SK-N-SH (cell line): Measurements from ENCODE around the gene EP300. TPM values are rescaled to one million over a fixed set of nuclear protein-coding genes. Genes with fewer than 3 reads are reported as not detected.

Source experiments
- CTCF ChIA-PET: fragments of 300-600, 350-600 bp; formaldehyde crosslinking; extraction: SDS; loops from one replicate; lab custom pipeline; 2021; lab: Yijun Ruan, JAX
- POLR2A ChIA-PET: fragments of 350-600 bp; sonication (Branson Sonifier 250); formaldehyde crosslinking; extraction: SDS; loops from one replicate; lab custom pipeline; 2020; ENCODE audit warnings: antibody characterized with exemption, inconsistent platforms; lab: Yijun Ruan, JAX
- DNase-seq: peaks from one replicate; pipeline ENCODE4 v3.0.0; 2012
- H2AFZ ChIP-seq: fragments of 200-600 bp; sonication (generic); 2 replicates; pipeline ENCODE4 v1.8.1; 2016; ENCODE audit warnings: antibody characterized with exemption, mild to moderate bottlenecking, low read depth
- H3F3A ChIP-seq: fragments of 200-600 bp; sonication (generic); replicated peaks from 2 replicates; pipeline ENCODE3; 2016; ENCODE audit warnings: antibody characterized with exemption, mild to moderate bottlenecking; ENCODE audit not compliant: insufficient read depth
- H3K27ac ChIP-seq, 2 experiments: fragments of 200-500 bp in 1 of 2; fragments of 200-600 bp in 1 of 2; sonication (Bioruptor generic) in 1 of 2; sonication (generic), shearing (Covaris generic) in 1 of 2; 2 replicates each; pipeline versions ENCODE4 v1.5.1 to v1.6.1; 2014 to 2016; ENCODE audit warnings: low read depth in 2 of 2, inconsistent platforms in 1 of 2, low read length in 1 of 2, mild to moderate bottlenecking in 1 of 2, mixed read lengths in 1 of 2
- H3K27me3 ChIP-seq: fragments of 200-600 bp; sonication (generic), shearing (Covaris generic); 2 replicates; pipeline ENCODE4 v1.6.1; 2016; ENCODE audit warnings: mixed run types; ENCODE audit not compliant: insufficient read depth
- H3K36me3 ChIP-seq, 2 experiments: fragments of 200-500 bp in 1 of 2; fragments of 200-600 bp in 1 of 2; sonication (Bioruptor generic) in 1 of 2; sonication (generic) in 1 of 2; replicated peaks in 1 of 2; 2 replicates each; pipeline versions ENCODE3 to v1.5.1; 2014 to 2016; ENCODE audit warnings: low read length in 1 of 2, mild to moderate bottlenecking in 1 of 2; ENCODE audit not compliant: insufficient read depth in 2 of 2, control insufficient read depth in 1 of 2
- H3K4me1 ChIP-seq, 2 experiments: fragments of 200-500 bp in 1 of 2; fragments of 200-600 bp in 1 of 2; sonication (Bioruptor generic) in 1 of 2; sonication (generic), shearing (Covaris generic) in 1 of 2; 2 replicates each; pipeline versions ENCODE4 v1.5.1 to v1.6.1; 2014 to 2016; ENCODE audit warnings: low read depth in 1 of 2, low read length in 1 of 2, mixed run types in 1 of 2; ENCODE audit not compliant: insufficient read depth in 2 of 2, control insufficient read depth in 1 of 2
- H3K4me2 ChIP-seq: fragments of 200-600 bp; sonication (generic), shearing (Covaris generic); 2 replicates; pipeline ENCODE4 v1.6.1; 2017; ENCODE audit warnings: mixed run types
- H3K4me3 ChIP-seq, 2 experiments: fragments of 200-500 bp in 1 of 2; fragments of 200-600 bp in 1 of 2; sonication (Bioruptor generic) in 1 of 2; sonication (generic), shearing (Covaris generic) in 1 of 2; 2 replicates each; pipeline versions ENCODE4 v1.5.1 to v1.8.1; 2014 to 2016; ENCODE audit warnings: low read depth in 2 of 2, inconsistent platforms in 1 of 2, low read length in 1 of 2, mild to moderate bottlenecking in 1 of 2, mixed read lengths in 1 of 2, moderate library complexity in 1 of 2
- H3K79me2 ChIP-seq: fragments of 200-600 bp; sonication (generic); 2 replicates; pipeline ENCODE4 v1.8.1; 2017; ENCODE audit warnings: mild to moderate bottlenecking; ENCODE audit not compliant: insufficient read depth
- H3K9ac ChIP-seq: fragments of 200-600 bp; sonication (generic); 2 replicates; pipeline ENCODE4 v1.6.1; 2017; ENCODE audit warnings: mixed run types
- H3K9me2 ChIP-seq: fragments of 200-600 bp; sonication (generic); 2 replicates; pipeline ENCODE4 v1.6.1; 2017; ENCODE audit warnings: mixed run types
- H3K9me3 ChIP-seq: fragments of 200-600 bp; sonication (generic); 2 replicates; pipeline ENCODE4 v1.6.1; 2017; ENCODE audit warnings: mixed run types, mild to moderate bottlenecking, moderate library complexity
- H4K20me1 ChIP-seq: fragments of 200-600 bp; sonication (generic); 2 replicates; pipeline ENCODE4 v1.6.1; 2017; ENCODE audit warnings: mild to moderate bottlenecking, mixed run types; ENCODE audit not compliant: insufficient read depth
- CHD2 ChIP-seq: fragments of 150-350 bp; IDR thresholded peaks from 2 replicates; pipeline ENCODE4 v1.6.1; 2018; ENCODE audit warnings: low read length; ENCODE audit not compliant: partially characterized antibody
- EZH2phosphoT487 ChIP-seq: fragments of 200-600 bp; sonication (generic); IDR thresholded peaks from 2 replicates; pipeline ENCODE4 v1.6.1; 2017; ENCODE audit warnings: low read depth, mixed run types, mild to moderate bottlenecking, antibody characterized with exemption, moderate library complexity, borderline replicate concordance
- FOXJ3 ChIP-seq: sonication (generic); formaldehyde crosslinking; IDR thresholded peaks from 2 replicates; pipeline ENCODE4 v1.5.1; 2020; ENCODE audit warnings: mild to moderate bottlenecking, missing genetic modification reagents
- GABPA ChIP-seq: IDR thresholded peaks from 2 replicates; pipeline ENCODE4 v1.4.0; 2012; ENCODE audit warnings: low read depth, mild to moderate bottlenecking
- IRF3 ChIP-seq: fragments of 150-350 bp; IDR thresholded peaks from 2 replicates; pipeline ENCODE4 v1.6.1; 2016; ENCODE audit warnings: mild to moderate bottlenecking, low read depth, low read length
- MAX ChIP-seq: IDR thresholded peaks from 2 replicates; pipeline ENCODE4 v1.4.0; 2012; ENCODE audit warnings: low read depth
- NRF1 ChIP-seq: IDR thresholded peaks from 2 replicates; pipeline ENCODE4 v1.6.1; 2012; ENCODE audit warnings: low read depth, mild to moderate bottlenecking, low read length
- TCF12 ChIP-seq: IDR thresholded peaks from 2 replicates; pipeline ENCODE4 v1.4.0; 2012
- USF1 ChIP-seq: IDR thresholded peaks from 2 replicates; pipeline ENCODE4 v1.4.0; 2012; ENCODE audit warnings: low read depth, borderline replicate concordance
- USF2 ChIP-seq: fragments of 150-350 bp; IDR thresholded peaks from 2 replicates; pipeline ENCODE4 v1.6.1; 2017; ENCODE audit warnings: antibody characterized with exemption, low read length, low read depth, borderline replicate concordance
- WGBS: methylation state at CpG from one replicate; pipeline ENCODE4 v1.1.6; 2017; ENCODE audit warnings: low lambda C conversion rate; 5-methylcytosine and 5-hydroxymethylcytosine counted together
- polyA plus RNA-seq, 3 experiments: library from polyadenylated mRNA; depleted of rRNA; stranded (reverse); fragments of >200 nt; gene quantifications; 2 replicates each; pipeline ENCODE4 v1.2.3, GENCODE V29; 2012

The EP300 gene
- polyA plus RNA-seq, 1 of the 3 experiments (the other 2 are of a cell fraction) = 7.1 TPM

- peaks cover 61% of the 10 kb centered on the region for H4K20me1 ChIP-seq
- peak overlapping the region; percentile 95 for H3K9ac ChIP-seq
- no peak overlapping the region for H3K27ac ChIP-seq
- H3K4me2 ChIP-seq = peak overlapping the region; percentile 80
- DNase-seq = peak; percentile 10
- CTCF ChIA-PET = interaction anchor here (0.9 kb wide), 1 partner anchor 171 kb away, joined by 4 read pairs; no protein-coding TSS in a partner anchor
- H3K4me3 ChIP-seq = peak overlapping the region; percentile 65 to 71
- peaks cover 4% of the 10 kb centered on the region for H3F3A ChIP-seq
- TF ChIP-seq EZH2phosphoT487 (no peak), TCF12 (no peak), GABPA (no peak), CHD2 (no peak), NRF1 (no peak)
- TF ChIP-seq, all 33 proteins: peak for 0
- H2AFZ ChIP-seq = no peak overlapping the region
- H3K79me2 ChIP-seq = peaks cover 66% of the 10 kb centered on the region
- 7% methylated on average over 5 of the region's 5 CpGs for WGBS
- no peaks in the 10 kb centered on the region for H3K9me2 ChIP-seq
- H3K27me3 ChIP-seq = no peaks in the 10 kb centered on the region
- no peaks in the 10 kb centered on the region for H3K36me3 ChIP-seq
- POLR2A ChIA-PET = interaction anchor here (1.2 kb wide), 1 partner anchor 72 kb away, joined by 3 read pairs; no protein-coding TSS in a partner anchor
- no peaks in the 10 kb centered on the region for H3K9me3 ChIP-seq
- peaks cover 0 to 2% of the 10 kb centered on the region in 2 experiments; a peak in 3 of 4 replicates for H3K4me1 ChIP-seq
Measured at GRCh38 chr22:41094041-41094593, 1.7 kb downstream of the EP300 start.

GRCh38 chr22:41096391-41096790 lies 4.0 kb downstream of the EP300 start:
- peaks cover 0 to 2% of the 10 kb centered on the region in 2 experiments; a peak in 3 of 4 replicates for H3K4me1 ChIP-seq
- no peak overlapping the region for H3K27ac ChIP-seq
- H3K4me2 ChIP-seq = no peak overlapping the region
- H3F3A ChIP-seq = peaks cover 4% of the 10 kb centered on the region
- POLR2A ChIA-PET = interaction anchor here (0.6 kb wide), 1 partner anchor 148 kb away, joined by 4 read pairs; no protein-coding TSS in a partner anchor
- TF ChIP-seq IRF3 = no peak
- no peak for TF ChIP-seq USF2
- no peak for TF ChIP-seq GABPA
- TF ChIP-seq FOXJ3 (CRISPR knock-in tag) = no peak
- TF ChIP-seq MAX = no peak
- no peak for TF ChIP-seq USF1
- TF ChIP-seq, all 33 proteins: peak for 0
- CTCF ChIA-PET = interaction anchor here (0.5 to 1.4 kb wide), 2 partner anchors 25 to 1525 kb away, joined by 3 read pairs; no protein-coding TSS in a partner anchor
- H3K27me3 ChIP-seq = no peaks in the 10 kb centered on the region
- peaks cover 84% of the 10 kb centered on the region for H4K20me1 ChIP-seq
- WGBS = 100% methylated on average over 1 of the region's 3 CpGs
- H3K79me2 ChIP-seq = peaks cover 89% of the 10 kb centered on the region
- H3K9ac ChIP-seq = no peak overlapping the region
- no peak overlapping the region for H3K4me3 ChIP-seq
- DNase-seq = no peak
- H3K9me2 ChIP-seq = no peaks in the 10 kb centered on the region
- no peaks in the 10 kb centered on the region for H3K9me3 ChIP-seq
- H2AFZ ChIP-seq = no peak overlapping the region
- H3K36me3 ChIP-seq = peaks cover 0 to 3% of the 10 kb centered on the region in 2 experiments
